GM12874 (cell line): ENCODE measurements around the gene STT3B.

Source experiments
- TF ChIP-seq, protein P1 (sequence below): IDR thresholded peaks from 2 replicates; pipeline ENCODE4 v1.5.1; 2011; ENCODE audit warnings: low read depth, mild to moderate bottlenecking, control low read depth, low read length, moderate library complexity; ENCODE audit not compliant: insufficient read depth

STT3B gene

DNA sequence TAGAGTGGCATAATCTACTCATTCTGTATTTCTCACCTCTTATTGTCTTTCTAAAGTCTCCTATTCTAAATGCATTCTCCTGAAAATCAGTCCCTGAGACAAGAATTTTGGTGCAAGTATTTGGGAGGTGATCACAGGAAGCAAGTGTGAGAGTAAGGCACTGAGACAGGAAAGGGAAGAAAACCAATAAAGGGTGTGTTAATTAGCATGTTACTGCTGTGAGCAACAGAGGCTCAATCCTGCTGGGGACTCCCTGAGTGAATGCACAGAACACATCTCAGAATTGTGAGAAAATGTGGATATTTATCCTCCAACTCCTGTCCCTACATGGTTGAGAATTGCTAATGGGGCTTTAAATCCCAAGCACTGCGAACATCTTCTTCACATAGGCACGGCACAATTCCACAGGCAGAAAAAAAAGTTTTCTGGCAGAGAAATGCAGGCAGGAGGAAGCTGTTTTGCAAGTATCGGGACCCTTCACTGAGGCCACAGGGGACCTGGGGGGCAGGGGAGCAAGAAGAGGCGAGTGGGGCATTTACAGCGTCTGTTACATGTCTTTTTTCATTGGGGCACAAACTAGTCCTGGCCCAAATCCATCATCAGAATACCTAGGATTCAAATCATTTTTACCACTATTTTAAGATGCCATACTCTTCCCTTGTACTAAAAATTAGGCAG is 27.2 kb upstream of the STT3B start:
- TF ChIP-seq, protein P1, sequence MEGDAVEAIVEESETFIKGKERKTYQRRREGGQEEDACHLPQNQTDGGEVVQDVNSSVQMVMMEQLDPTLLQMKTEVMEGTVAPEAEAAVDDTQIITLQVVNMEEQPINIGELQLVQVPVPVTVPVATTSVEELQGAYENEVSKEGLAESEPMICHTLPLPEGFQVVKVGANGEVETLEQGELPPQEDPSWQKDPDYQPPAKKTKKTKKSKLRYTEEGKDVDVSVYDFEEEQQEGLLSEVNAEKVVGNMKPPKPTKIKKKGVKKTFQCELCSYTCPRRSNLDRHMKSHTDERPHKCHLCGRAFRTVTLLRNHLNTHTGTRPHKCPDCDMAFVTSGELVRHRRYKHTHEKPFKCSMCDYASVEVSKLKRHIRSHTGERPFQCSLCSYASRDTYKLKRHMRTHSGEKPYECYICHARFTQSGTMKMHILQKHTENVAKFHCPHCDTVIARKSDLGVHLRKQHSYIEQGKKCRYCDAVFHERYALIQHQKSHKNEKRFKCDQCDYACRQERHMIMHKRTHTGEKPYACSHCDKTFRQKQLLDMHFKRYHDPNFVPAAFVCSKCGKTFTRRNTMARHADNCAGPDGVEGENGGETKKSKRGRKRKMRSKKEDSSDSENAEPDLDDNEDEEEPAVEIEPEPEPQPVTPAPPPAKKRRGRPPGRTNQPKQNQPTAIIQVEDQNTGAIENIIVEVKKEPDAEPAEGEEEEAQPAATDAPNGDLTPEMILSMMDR = no peak

- TF ChIP-seq, protein P1 = no peak
Observed at GRCh38 chr3:31508452-31509146, 24.1 kb upstream of the STT3B start.

- TF ChIP-seq, protein P1 = no peak
Observed at GRCh38 chr3:31509147-31509728, 23.5 kb upstream of the STT3B start.

DNA sequence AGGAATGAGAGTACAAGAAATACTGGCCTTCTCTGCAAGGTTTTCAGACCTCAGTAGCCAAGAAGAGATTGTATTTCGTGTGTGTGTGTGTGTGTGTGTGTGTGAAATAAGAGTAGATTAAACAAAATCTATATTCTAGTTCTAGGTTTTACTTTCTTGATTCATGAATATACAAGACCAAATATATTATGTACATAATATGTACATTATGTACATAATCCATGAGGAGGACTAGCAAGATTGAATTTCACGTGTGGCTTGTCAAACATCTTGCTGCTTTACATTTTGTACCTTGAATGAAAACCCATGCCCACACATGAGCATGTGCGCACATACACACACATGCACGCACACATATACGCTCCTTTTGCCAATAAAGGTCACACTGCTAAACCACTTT is 18.2 kb upstream of the STT3B start:
- TF ChIP-seq, protein P1 = no peak

DNA sequence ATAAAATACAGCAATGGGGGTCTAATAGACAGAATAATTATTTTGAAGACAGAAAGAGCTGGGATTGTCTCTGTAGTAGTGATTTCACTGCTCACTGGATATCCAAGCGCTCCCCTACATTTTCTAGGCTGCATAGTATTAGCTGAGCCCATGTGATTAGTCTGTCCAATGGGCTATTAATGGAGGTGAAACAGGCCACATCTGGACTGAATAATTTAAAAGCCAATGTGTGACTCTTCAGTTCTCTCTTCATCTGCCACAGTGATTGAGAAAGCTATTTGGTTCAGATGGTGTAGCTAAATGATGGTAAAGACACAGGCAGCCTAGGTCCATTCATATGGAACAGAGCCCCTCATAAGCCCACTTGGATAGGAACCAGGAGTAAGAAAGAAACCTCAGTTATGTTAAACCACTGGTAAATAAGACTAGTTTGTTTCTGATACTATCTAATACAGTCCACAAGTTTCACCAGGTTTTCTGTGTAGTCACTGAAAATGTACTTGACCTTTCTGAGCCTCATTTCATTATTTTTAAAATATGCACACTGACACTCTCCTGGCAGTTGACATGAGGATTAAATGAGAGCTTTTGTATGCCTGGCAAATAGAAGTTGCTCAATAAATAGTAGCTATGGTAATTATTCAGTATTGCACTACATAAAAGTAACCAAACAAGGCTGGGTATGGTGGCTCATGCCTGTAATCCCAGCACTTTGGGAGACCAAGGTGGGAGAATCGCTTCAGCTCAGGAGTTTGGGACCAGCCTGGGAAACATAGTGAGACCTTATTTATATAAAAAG is 17.0 kb upstream of the STT3B start:
- TF ChIP-seq, protein P1 = no peak

DNA sequence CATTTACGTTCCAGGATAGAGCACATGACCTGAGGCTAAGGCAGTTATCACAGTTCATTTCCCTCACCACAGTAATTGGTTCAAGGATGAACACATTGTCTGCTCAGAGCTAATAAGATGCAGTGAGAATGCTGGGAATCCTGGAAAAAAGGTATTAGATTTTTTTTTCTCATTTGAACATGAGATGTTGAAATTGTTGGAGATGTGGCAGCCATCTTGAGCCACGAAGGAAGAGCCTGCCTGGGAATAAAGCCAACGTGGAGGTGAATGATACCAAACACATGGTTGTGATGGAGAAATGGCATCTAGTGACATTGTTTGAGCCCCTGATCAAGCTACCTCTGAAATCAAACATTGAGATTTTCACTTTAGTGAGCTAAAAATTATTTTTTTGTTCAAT is 16.0 kb upstream of the STT3B start:
- TF ChIP-seq, protein P1 = no peak

DNA sequence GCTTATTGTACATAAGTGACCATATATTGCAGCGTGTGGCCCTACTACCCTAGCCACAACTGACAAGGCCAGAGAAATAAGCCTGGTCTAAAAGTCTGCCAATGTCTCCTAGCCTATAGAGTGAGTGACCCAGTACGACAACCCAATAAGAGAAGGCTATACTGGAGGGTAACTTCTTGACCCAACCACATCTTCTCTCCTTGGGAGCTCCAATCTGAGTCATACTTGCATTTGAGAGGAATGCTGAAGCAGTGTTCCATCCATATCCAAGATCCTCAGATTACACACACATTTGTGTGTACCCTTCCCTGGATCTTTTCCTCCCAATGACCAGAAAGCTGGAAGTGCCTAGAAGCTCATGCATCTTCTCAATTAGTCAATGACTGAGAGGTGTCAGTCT is 11.3 kb upstream of the STT3B start:
- TF ChIP-seq, protein P1 = no peak
